Sigmoid colon (tissue), 4 donors: ENCODE data around the gene KCND1.

Experiments used
- EP300 ChIP-seq, 4 donors: sonication (generic); formaldehyde crosslinking; IDR thresholded peaks; one replicate each; pipeline ENCODE4 v1.6.1; 2017; ENCODE audit warnings: antibody characterized with exemption in 4 of 4
- POLR2A ChIP-seq, 2 donors: fragments of 450-650 bp; IDR thresholded peaks; one replicate each; pipeline ENCODE4 v1.6.1; 2016; ENCODE audit warnings: antibody characterized with exemption in 2 of 2, mild to moderate bottlenecking in 2 of 2, moderate library complexity in 2 of 2
- POLR2AphosphoS5 ChIP-seq, 4 donors: sonication (generic); formaldehyde crosslinking; IDR thresholded peaks; one replicate each; pipeline ENCODE4 v1.6.1; 2017; ENCODE audit warnings: antibody characterized with exemption in 4 of 4
- TF ChIP-seq, protein P1 (sequence below), 4 experiments: fragments of 450-650 bp in 3 of 4; fragments of 200-600 bp in 1 of 4; IDR thresholded peaks; one replicate each; pipeline ENCODE4 v1.5.1; 2016 to 2019; ENCODE audit warnings: antibody characterized with exemption in 4 of 4, mild to moderate bottlenecking in 3 of 4, moderate library complexity in 2 of 4

DNA sequence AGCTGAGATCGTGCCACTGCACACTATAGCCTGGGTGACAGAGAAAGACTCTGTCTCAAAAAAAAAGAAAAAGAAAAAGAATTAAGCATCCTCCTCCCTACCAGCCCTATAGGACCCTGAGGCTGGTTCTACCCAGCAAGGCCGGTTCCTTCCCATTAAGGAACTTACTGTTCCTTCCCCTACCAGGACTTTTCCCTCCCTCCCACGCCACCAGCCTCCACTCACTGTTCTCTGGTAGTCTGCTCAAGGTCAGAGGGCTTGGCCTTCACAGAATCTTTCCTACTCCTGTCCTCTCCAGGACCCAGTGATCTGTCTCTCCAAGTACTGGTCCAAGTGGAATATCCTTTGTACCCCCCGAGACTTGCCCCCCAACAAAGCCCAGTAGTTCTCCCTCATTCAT, 29.0 kb upstream of the KCND1 start:
- TF ChIP-seq, protein P1, sequence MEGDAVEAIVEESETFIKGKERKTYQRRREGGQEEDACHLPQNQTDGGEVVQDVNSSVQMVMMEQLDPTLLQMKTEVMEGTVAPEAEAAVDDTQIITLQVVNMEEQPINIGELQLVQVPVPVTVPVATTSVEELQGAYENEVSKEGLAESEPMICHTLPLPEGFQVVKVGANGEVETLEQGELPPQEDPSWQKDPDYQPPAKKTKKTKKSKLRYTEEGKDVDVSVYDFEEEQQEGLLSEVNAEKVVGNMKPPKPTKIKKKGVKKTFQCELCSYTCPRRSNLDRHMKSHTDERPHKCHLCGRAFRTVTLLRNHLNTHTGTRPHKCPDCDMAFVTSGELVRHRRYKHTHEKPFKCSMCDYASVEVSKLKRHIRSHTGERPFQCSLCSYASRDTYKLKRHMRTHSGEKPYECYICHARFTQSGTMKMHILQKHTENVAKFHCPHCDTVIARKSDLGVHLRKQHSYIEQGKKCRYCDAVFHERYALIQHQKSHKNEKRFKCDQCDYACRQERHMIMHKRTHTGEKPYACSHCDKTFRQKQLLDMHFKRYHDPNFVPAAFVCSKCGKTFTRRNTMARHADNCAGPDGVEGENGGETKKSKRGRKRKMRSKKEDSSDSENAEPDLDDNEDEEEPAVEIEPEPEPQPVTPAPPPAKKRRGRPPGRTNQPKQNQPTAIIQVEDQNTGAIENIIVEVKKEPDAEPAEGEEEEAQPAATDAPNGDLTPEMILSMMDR (IDR thresholded peaks at IDR 0.05): no peak
- TF ChIP-seq POLR2AphosphoS5 (IDR thresholded peaks at IDR 0.05) (no peak), EP300 (IDR thresholded peaks at IDR 0.05) (no peak), POLR2A (IDR thresholded peaks at IDR 0.05) (no peak)
